Neural progenitor cell (in vitro differentiated cells): ENCODE measurements around the gene MACROD2. TPM values are rescaled to one million over a fixed set of nuclear protein-coding genes. Genes with fewer than 3 reads are reported as not detected.
A peak's percentile ranks its signal among the peaks of the same experiment; 100 is the strongest.

Experiments used
- DNase-seq: peaks from one replicate; pipeline ENCODE4 v3.0.0-alpha.2; 2016; ENCODE audit warnings: low spot score
- H2AFZ ChIP-seq: fragments of 200-600 bp; sonication (generic); replicated peaks from 2 replicates; pipeline ENCODE4 v1.6.1; 2016; ENCODE audit warnings: antibody characterized with exemption
- H3F3A ChIP-seq: fragments of 200-600 bp; sonication (generic); 2 replicates; pipeline ENCODE4 v1.6.1; 2016; ENCODE audit warnings: antibody characterized with exemption, low read depth
- H3K27ac ChIP-seq: fragments of 200-600 bp; sonication (generic); 2 replicates; pipeline ENCODE4 v1.5.1; 2016; ENCODE audit warnings: mild to moderate bottlenecking
- H3K27me3 ChIP-seq: fragments of 200-600 bp; sonication (generic); 2 replicates; pipeline ENCODE4 v1.6.1; 2016; ENCODE audit warnings: mild to moderate bottlenecking, moderate library complexity
- H3K36me3 ChIP-seq: fragments of 200-600 bp; sonication (generic); 2 replicates; pipeline ENCODE4 v1.5.1; 2016
- H3K4me1 ChIP-seq: fragments of 200-600 bp; sonication (generic); 2 replicates; pipeline ENCODE4 v1.6.1; 2016; ENCODE audit warnings: mixed run types
- H3K4me2 ChIP-seq: fragments of 200-600 bp; sonication (generic); 2 replicates; pipeline ENCODE4 v1.6.1; 2016
- H3K4me3 ChIP-seq: fragments of 200-600 bp; sonication (generic); 2 replicates; pipeline ENCODE4 v1.5.1; 2016
- H3K79me2 ChIP-seq: fragments of 200-600 bp; sonication (generic); 2 replicates; pipeline ENCODE4 v1.6.1; 2016; ENCODE audit warnings: low read depth
- H3K9ac ChIP-seq: fragments of 200-600 bp; sonication (generic); 2 replicates; pipeline ENCODE4 v1.6.1; 2016
- H3K9me3 ChIP-seq: fragments of 200-600 bp; sonication (generic); 2 replicates; pipeline ENCODE4 v1.5.1; 2016; ENCODE audit warnings: low read depth
- H4K20me1 ChIP-seq: fragments of 200-600 bp; sonication (generic); 2 replicates; pipeline ENCODE4 v1.6.1; 2016; ENCODE audit warnings: low read depth
- H3K27ac Mint-ChIP-seq: 3 replicates; pipeline ENCODE4 v1.8.0; 2021; ENCODE audit warnings: mixed read lengths
- H3K27me3 Mint-ChIP-seq: 2 replicates; pipeline ENCODE4 v1.8.0; 2022; ENCODE audit warnings: low read depth, mild to moderate bottlenecking, inconsistent platforms, moderate library complexity, mixed read lengths; ENCODE audit not compliant: insufficient read depth
- H3K36me3 Mint-ChIP-seq: 3 replicates; pipeline ENCODE4 v1.8.0; 2021; ENCODE audit warnings: mixed read lengths
- H3K4me1 Mint-ChIP-seq: 3 replicates; pipeline ENCODE4 v1.8.0; 2021; ENCODE audit warnings: mixed read lengths
- H3K4me3 Mint-ChIP-seq: 3 replicates; pipeline ENCODE4 v1.8.0; 2021; ENCODE audit warnings: mild to moderate bottlenecking, moderate library complexity, mixed read lengths
- H3K9me3 Mint-ChIP-seq: 3 replicates; pipeline ENCODE4 v1.8.0; 2020; ENCODE audit warnings: mixed read lengths
- EZH2 ChIP-seq: fragments of 200-600 bp; sonication (generic); IDR thresholded peaks from 2 replicates; pipeline ENCODE4 v1.6.1; 2017; ENCODE audit warnings: antibody characterized with exemption, mild to moderate bottlenecking, moderate library complexity
- EZH2phosphoT487 ChIP-seq: fragments of 200-600 bp; sonication (generic); IDR thresholded peaks from 2 replicates; pipeline ENCODE4 v1.6.1; 2017; ENCODE audit warnings: antibody characterized with exemption
- total RNA-seq: library from RNA; depleted of rRNA; stranded (reverse); fragments of >200 nt; gene quantifications from 2 replicates; pipeline ENCODE4 v1.2.3, GENCODE V29; 2015; ENCODE audit warnings: low replicate concordance
- TF ChIP-seq, protein P1 (sequence below): fragments of 200-600 bp; sonication (generic); IDR thresholded peaks from 2 replicates; pipeline ENCODE4 v1.5.1; 2017; ENCODE audit warnings: antibody characterized with exemption, mild to moderate bottlenecking

Gene MACROD2
- total RNA-seq, 1 donor from 2014 or later, result 11.9 TPM

DNA sequence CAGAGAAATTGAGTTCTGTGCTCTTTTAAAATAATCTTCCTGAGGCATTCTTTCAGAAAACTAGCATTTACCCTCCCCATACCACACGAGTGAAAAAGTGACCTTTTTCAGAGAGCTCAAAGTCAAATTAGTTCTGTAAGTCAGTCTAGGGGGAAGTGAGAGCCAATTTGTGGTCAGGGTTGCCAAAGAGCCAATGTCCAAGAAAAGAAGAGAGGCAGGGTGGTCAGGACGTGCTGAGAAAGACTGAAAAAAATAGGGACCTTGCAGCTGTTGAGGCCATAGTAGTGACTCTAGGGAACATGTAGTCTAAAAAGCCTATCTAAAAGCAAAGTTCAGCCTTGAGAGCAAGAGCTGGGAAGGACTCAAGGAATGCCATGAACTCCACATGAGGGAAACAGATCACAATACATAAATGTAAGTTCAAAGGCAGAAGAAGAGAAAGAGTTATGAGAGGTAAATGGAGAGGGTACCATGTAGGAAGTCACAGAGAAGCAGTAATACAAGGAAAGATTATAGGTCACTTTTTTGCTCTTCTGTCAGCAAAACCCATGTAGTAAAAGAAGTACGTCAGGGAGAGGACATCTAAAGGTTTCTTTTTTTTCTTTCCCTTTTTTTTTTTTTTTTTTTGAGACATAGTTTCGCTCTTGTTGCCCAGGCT lies 907.2 kb downstream of the MACROD2 start:
- Histone ChIP-seq H4K20me1 (no peaks in the 10 kb centered on the region), H3K27me3 (no peaks in the 10 kb centered on the region), H3K9ac (no peak overlapping the region), H3K79me2 (no peaks in the 10 kb centered on the region), H3K4me2 (no peak overlapping the region), H3F3A (no peaks in the 10 kb centered on the region), H3K4me1 (peaks cover 7% of the 10 kb centered on the region), H3K9me3 (no peaks in the 10 kb centered on the region), H3K27ac (no peak overlapping the region), H2AFZ (no peak overlapping the region), H3K36me3 (no peaks in the 10 kb centered on the region), H3K4me3 (no peak overlapping the region)
- peaks cover 2% of the 10 kb centered on the region for H3K36me3 Mint-ChIP-seq
- DNase-seq, result no peak
- no peaks in the 10 kb centered on the region for H3K27me3 Mint-ChIP-seq
- H3K27ac Mint-ChIP-seq, result no peak overlapping the region
- no peak for TF ChIP-seq EZH2
- TF ChIP-seq, protein P1, sequence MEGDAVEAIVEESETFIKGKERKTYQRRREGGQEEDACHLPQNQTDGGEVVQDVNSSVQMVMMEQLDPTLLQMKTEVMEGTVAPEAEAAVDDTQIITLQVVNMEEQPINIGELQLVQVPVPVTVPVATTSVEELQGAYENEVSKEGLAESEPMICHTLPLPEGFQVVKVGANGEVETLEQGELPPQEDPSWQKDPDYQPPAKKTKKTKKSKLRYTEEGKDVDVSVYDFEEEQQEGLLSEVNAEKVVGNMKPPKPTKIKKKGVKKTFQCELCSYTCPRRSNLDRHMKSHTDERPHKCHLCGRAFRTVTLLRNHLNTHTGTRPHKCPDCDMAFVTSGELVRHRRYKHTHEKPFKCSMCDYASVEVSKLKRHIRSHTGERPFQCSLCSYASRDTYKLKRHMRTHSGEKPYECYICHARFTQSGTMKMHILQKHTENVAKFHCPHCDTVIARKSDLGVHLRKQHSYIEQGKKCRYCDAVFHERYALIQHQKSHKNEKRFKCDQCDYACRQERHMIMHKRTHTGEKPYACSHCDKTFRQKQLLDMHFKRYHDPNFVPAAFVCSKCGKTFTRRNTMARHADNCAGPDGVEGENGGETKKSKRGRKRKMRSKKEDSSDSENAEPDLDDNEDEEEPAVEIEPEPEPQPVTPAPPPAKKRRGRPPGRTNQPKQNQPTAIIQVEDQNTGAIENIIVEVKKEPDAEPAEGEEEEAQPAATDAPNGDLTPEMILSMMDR, result no peak
- no peak for TF ChIP-seq EZH2phosphoT487
- H3K4me3 Mint-ChIP-seq, result no peak overlapping the region
- peaks cover 9% of the 10 kb centered on the region for H3K4me1 Mint-ChIP-seq
- peaks cover 3% of the 10 kb centered on the region for H3K9me3 Mint-ChIP-seq

DNA sequence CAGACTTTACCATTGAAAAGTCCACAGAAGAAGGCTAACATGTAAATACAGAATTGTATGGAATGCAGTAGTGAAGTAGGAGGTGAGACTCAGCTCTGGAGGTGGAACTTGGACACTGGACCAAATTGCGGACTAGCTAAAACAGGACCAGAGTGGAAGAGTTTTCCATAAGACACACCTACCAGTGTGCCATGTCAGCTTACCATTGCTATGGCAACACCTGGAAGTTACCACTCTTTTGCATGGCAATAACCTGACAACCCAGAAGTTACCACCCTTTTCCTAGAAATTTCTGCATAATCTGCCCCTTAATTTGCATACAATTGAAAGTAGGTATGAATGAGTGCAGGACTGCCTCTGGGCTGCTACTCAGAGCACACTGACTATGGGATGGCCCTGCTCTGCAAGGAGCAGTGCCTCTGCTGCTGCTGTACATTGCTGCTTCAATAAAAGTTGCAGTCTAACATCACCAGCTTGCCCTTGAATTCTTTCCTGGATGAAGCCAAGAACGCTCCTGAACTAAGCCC lies 911.7 kb downstream of the MACROD2 start:
- H3K4me1 ChIP-seq, result peaks cover 7% of the 10 kb centered on the region
- Mint-ChIP-seq H3K36me3 (no peaks in the 10 kb centered on the region), H3K27me3 (no peaks in the 10 kb centered on the region), H3K4me1 (peaks cover 18% of the 10 kb centered on the region), H3K4me3 (no peak overlapping the region), H3K9me3 (peaks cover 1% of the 10 kb centered on the region), H3K27ac (peak overlapping the region; percentile 19)
- no peaks in the 10 kb centered on the region for H3K36me3 ChIP-seq
- H3K4me2 ChIP-seq, result no peak overlapping the region
- H3K79me2 ChIP-seq, result no peaks in the 10 kb centered on the region
- H4K20me1 ChIP-seq, result no peaks in the 10 kb centered on the region
- H3K9ac ChIP-seq, result no peak overlapping the region
- no peaks in the 10 kb centered on the region for H3K27me3 ChIP-seq
- TF ChIP-seq, protein P1, result no peak
- TF ChIP-seq EZH2, result no peak
- TF ChIP-seq EZH2phosphoT487, result no peak
- no peaks in the 10 kb centered on the region for H3F3A ChIP-seq
- H3K9me3 ChIP-seq, result no peaks in the 10 kb centered on the region
- no peak overlapping the region for H2AFZ ChIP-seq
- DNase-seq, result no peak
- no peak overlapping the region for H3K4me3 ChIP-seq
- no peak overlapping the region for H3K27ac ChIP-seq

DNA sequence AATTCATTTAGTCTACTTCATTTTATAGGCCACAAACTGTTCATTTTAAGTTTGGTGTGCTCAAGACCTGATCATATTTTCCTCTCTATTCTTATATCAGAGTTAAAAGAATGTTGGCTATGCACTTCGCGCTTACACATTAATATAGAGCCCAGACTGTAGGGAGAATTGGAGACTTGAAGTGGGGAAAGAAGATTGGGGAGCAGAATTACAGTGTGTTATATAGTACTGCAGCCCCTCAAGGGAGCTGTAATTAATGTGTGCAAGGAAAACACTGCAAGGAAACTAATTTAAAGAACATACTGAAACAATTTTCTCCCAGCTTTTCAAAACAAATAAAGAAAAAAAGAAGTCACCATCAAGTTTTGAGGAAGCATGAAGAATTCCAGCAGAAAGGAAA lies 914.8 kb downstream of the MACROD2 start:
- Mint-ChIP-seq H3K4me3 (no peak overlapping the region), H3K36me3 (no peaks in the 10 kb centered on the region), H3K27ac (no peak overlapping the region), H3K27me3 (no peaks in the 10 kb centered on the region), H3K9me3 (no peaks in the 10 kb centered on the region), H3K4me1 (peaks cover 28% of the 10 kb centered on the region)
- DNase-seq, result no peak
- Histone ChIP-seq H4K20me1 (no peaks in the 10 kb centered on the region), H2AFZ (no peak overlapping the region), H3K4me2 (no peak overlapping the region), H3K79me2 (no peaks in the 10 kb centered on the region), H3K27ac (no peak overlapping the region), H3K9ac (no peak overlapping the region), H3K36me3 (no peaks in the 10 kb centered on the region), H3K4me1 (peaks cover 7% of the 10 kb centered on the region), H3K27me3 (no peaks in the 10 kb centered on the region), H3K9me3 (no peaks in the 10 kb centered on the region), H3F3A (no peaks in the 10 kb centered on the region), H3K4me3 (no peak overlapping the region)
- TF ChIP-seq EZH2, result no peak
- TF ChIP-seq, protein P1, result no peak
- TF ChIP-seq EZH2phosphoT487, result no peak
